Smooth muscle cell (in vitro differentiated cells): ENCODE data around the gene C14orf132. TPM values are rescaled to one million over a fixed set of nuclear protein-coding genes. Genes with fewer than 3 reads are reported as not detected.

Experiments used
- DNase-seq: peaks from one replicate; lab custom pipeline; 2025; ENCODE audit not compliant: unreplicated experiment; lab: John Stamatoyannopoulos, UW
- H2AFZ ChIP-seq: fragments of 200-600 bp; sonication (generic); 2 replicates; pipeline ENCODE4 v1.6.0; 2016; ENCODE audit warnings: antibody characterized with exemption, low read depth, mild to moderate bottlenecking
- H3F3A ChIP-seq: fragments of 200-600 bp; sonication (generic); 2 replicates; pipeline ENCODE4 v1.6.0; 2017; ENCODE audit warnings: antibody characterized with exemption, low read depth
- H3K27ac ChIP-seq: fragments of 200-600 bp; sonication (generic); 2 replicates; pipeline ENCODE4 v1.5.1; 2016; ENCODE audit warnings: low read depth, mild to moderate bottlenecking
- H3K27me3 ChIP-seq: fragments of 200-600 bp; sonication (generic); 2 replicates; pipeline ENCODE4 v1.6.1; 2016; ENCODE audit warnings: low read depth, mild to moderate bottlenecking
- H3K36me3 ChIP-seq: fragments of 200-600 bp; sonication (generic); 2 replicates; pipeline ENCODE4 v1.5.1; 2016; ENCODE audit warnings: low read depth
- H3K4me1 ChIP-seq: fragments of 200-600 bp; sonication (generic); 2 replicates; pipeline ENCODE4 v1.5.1; 2016; ENCODE audit warnings: low read depth
- H3K4me2 ChIP-seq: fragments of 200-600 bp; sonication (generic); 2 replicates; pipeline ENCODE4 v1.6.0; 2016; ENCODE audit warnings: mild to moderate bottlenecking
- H3K4me3 ChIP-seq: fragments of 200-600 bp; sonication (generic); 2 replicates; pipeline ENCODE4 v1.5.1; 2016; ENCODE audit warnings: mild to moderate bottlenecking
- H3K79me2 ChIP-seq: fragments of 200-600 bp; sonication (generic); 2 replicates; pipeline ENCODE4 v1.6.0; 2016; ENCODE audit warnings: low read depth, mild to moderate bottlenecking
- H3K9ac ChIP-seq: fragments of 200-600 bp; sonication (generic); 2 replicates; pipeline ENCODE4 v1.6.0; 2016; ENCODE audit warnings: low read depth
- H3K9me3 ChIP-seq: fragments of 200-600 bp; sonication (generic); replicated peaks from 2 replicates; pipeline ENCODE4 v1.5.1; 2016; ENCODE audit warnings: low read depth
- H4K20me1 ChIP-seq: fragments of 200-600 bp; sonication (generic); 2 replicates; pipeline ENCODE4 v1.6.0; 2016; ENCODE audit warnings: low read depth
- CTCF ChIP-seq: fragments of 200-600 bp; sonication (generic); IDR thresholded peaks from 2 replicates; pipeline ENCODE4 v1.5.1; 2017; ENCODE audit warnings: borderline replicate concordance, mild to moderate bottlenecking, antibody characterized with exemption; ENCODE audit not compliant: insufficient read depth, poor library complexity, severe bottlenecking
- WGBS: methylation state at CpG from one replicate; pipeline ENCODE4 v1.1.7; 2016; ENCODE audit warnings: low lambda C conversion rate; 5-methylcytosine and 5-hydroxymethylcytosine counted together
- polyA plus RNA-seq: library from polyadenylated mRNA; unstranded; fragments of >200 nt; fragmentation: Nextera tagmentation; extraction: Ambion mirVana; gene quantifications from 2 replicates; pipeline ENCODE4 v1.2.1, GENCODE V29; 2016
- total RNA-seq: library from RNA; depleted of rRNA; stranded (reverse); fragments of >200 nt; gene quantifications from 2 replicates; pipeline ENCODE4 v1.2.3, GENCODE V29; 2014

C14orf132 gene
- total and polyA plus RNA-seq, 2 experiments from 2014 or later: 35.5 to 38.0 TPM

- 49% methylated on average over 7 of the region's 7 CpGs for WGBS
- H3K4me3 ChIP-seq: no peak overlapping the region
- DNase-seq: no peak
These were observed 1.1 kb upstream of the C14orf132 start for GRCh38 chr14:96037891-96038557.

GRCh38 chr14:96038558-96038919 lies 623 bp upstream of the C14orf132 start:
- Histone ChIP-seq H3F3A (peaks cover 7% of the 10 kb centered on the region), H4K20me1 (peaks cover 34% of the 10 kb centered on the region), H3K36me3 (no peaks in the 10 kb centered on the region), H2AFZ (peak overlapping the region; percentile 71), H3K4me3 (peak overlapping the region; percentile 87), H3K27me3 (no peaks in the 10 kb centered on the region), H3K9me3 (no peaks in the 10 kb centered on the region), H3K79me2 (peaks cover 22% of the 10 kb centered on the region), H3K9ac (no peak overlapping the region), H3K27ac (no peak overlapping the region), H3K4me2 (peak overlapping the region; percentile 97), H3K4me1 (peaks cover 10% of the 10 kb centered on the region)
- no peak for DNase-seq
- WGBS: 44% methylated on average over 10 of the region's 10 CpGs
- TF ChIP-seq CTCF: no peak

More at GRCh38 chr14:96037891-96038557, 1.1 kb upstream of the C14orf132 start:
- Histone ChIP-seq H3K4me1 (peaks cover 10% of the 10 kb centered on the region), H3K36me3 (no peaks in the 10 kb centered on the region), H3K9me3 (no peaks in the 10 kb centered on the region), H3K27me3 (no peaks in the 10 kb centered on the region), H3K79me2 (peaks cover 17% of the 10 kb centered on the region), H3K27ac (no peak overlapping the region), H3F3A (peaks cover 7% of the 10 kb centered on the region), H3K9ac (no peak overlapping the region), H2AFZ (peak overlapping the region; percentile 8), H3K4me2 (peak overlapping the region; percentile 97), H4K20me1 (peaks cover 28% of the 10 kb centered on the region)
- no peak for TF ChIP-seq CTCF

- peak overlapping the region; percentile 81 for H3K27ac ChIP-seq
- H3F3A ChIP-seq: peaks cover 7% of the 10 kb centered on the region
- H2AFZ ChIP-seq: peak overlapping the region; percentile 39
- TF ChIP-seq CTCF: peak; percentile 25
- peak overlapping the region; percentile 87 for H3K4me3 ChIP-seq
- DNase-seq: peak; percentile 18
- H3K27me3 ChIP-seq: no peaks in the 10 kb centered on the region
- H3K4me2 ChIP-seq: peak overlapping the region; percentile 97
- H3K9ac ChIP-seq: peak overlapping the region; percentile 91
- WGBS: 2% methylated on average over 33 of the region's 56 CpGs
- H3K79me2 ChIP-seq: peaks cover 35% of the 10 kb centered on the region
- no peaks in the 10 kb centered on the region for H3K9me3 ChIP-seq
- no peaks in the 10 kb centered on the region for H3K36me3 ChIP-seq
- peaks cover 10% of the 10 kb centered on the region for H3K4me1 ChIP-seq
- H4K20me1 ChIP-seq: peaks cover 46% of the 10 kb centered on the region
These were observed 610 bp downstream of the C14orf132 start for GRCh38 chr14:96039633-96040311.
